Naive thymus-derived CD8-positive, alpha-beta T cell (primary cell): ENCODE measurements around the gene ZNF384. TPM values are rescaled to one million over a fixed set of nuclear protein-coding genes. Genes with fewer than 3 reads are reported as not detected.

Source experiments
- ATAC-seq, 2 donors: fragments of 150-1000 bp; cut with Tn5 transposase in 1 of 2; sonication (Bioruptor Pico), chemical (Tn5 transposase) in 1 of 2; 1 replicate in 1 of 2; 2 replicates in 1 of 2; pipeline ENCODE4 v1.10.0; 2021; ENCODE audit warnings: mild to moderate bottlenecking in 2 of 2, moderate library complexity in 2 of 2
- POLR2A ChIA-PET: fragments of 350-600 bp; sonication (Branson Sonifier 250); formaldehyde crosslinking; loops from one replicate; lab custom pipeline; 2021; ENCODE audit warnings: antibody characterized with exemption; lab: Charles Lee
- DNase-seq, 10 donors: peaks; one replicate each; pipeline versions ENCODE4 v3.0.0 to v3.0.0-alpha.2; 2020 to 2022
- H3K27ac Mint-ChIP-seq, 10 donors: one replicate each; pipeline ENCODE4 v1.8.0; 2020 to 2022; ENCODE audit warnings: mild to moderate bottlenecking in 10 of 10, mixed read lengths in 10 of 10, moderate library complexity in 4 of 10, inconsistent platforms in 1 of 10
- H3K27me3 Mint-ChIP-seq, 5 donors: one replicate each; pipeline ENCODE4 v1.8.0; 2021 to 2022; ENCODE audit warnings: mixed read lengths in 5 of 5
- H3K36me3 Mint-ChIP-seq, 3 donors: one replicate each; pipeline ENCODE4 v1.8.0; 2020 to 2022; ENCODE audit warnings: mixed read lengths in 3 of 3, mild to moderate bottlenecking in 2 of 3, inconsistent platforms in 1 of 3
- H3K4me1 Mint-ChIP-seq, 4 donors: one replicate each; pipeline ENCODE4 v1.8.0; 2021 to 2022; ENCODE audit warnings: mixed read lengths in 4 of 4
- H3K4me3 Mint-ChIP-seq, 10 donors: one replicate each; pipeline ENCODE4 v1.8.0; 2020 to 2022; ENCODE audit warnings: mild to moderate bottlenecking in 10 of 10, mixed read lengths in 10 of 10, moderate library complexity in 6 of 10, inconsistent platforms in 1 of 10
- H3K9me3 Mint-ChIP-seq, 9 donors: one replicate each; pipeline ENCODE4 v1.8.0; 2020 to 2022; ENCODE audit warnings: mixed read lengths in 9 of 9, mild to moderate bottlenecking in 3 of 9, inconsistent platforms in 1 of 9, moderate library complexity in 1 of 9
- polyA plus RNA-seq, 3 donors: library from polyadenylated mRNA; unstranded; fragments of 300-500 nt; fragmentation: Illumina TruSeq; gene quantifications; one replicate each; pipeline ENCODE4 v1.2.3, GENCODE V29; 2021
- total RNA-seq, 8 experiments: library from RNA in 2 of 8; stranded (reverse) in 2 of 8; gene quantifications; one replicate each; pipeline ENCODE4 v1.2.3 and lab custom pipeline; 2021 to 2026

Gene ZNF384
- total and polyA plus RNA-seq, 5 experiments from 2014 or later = 17.6 to 94.8 (median 39.6) TPM

DNA sequence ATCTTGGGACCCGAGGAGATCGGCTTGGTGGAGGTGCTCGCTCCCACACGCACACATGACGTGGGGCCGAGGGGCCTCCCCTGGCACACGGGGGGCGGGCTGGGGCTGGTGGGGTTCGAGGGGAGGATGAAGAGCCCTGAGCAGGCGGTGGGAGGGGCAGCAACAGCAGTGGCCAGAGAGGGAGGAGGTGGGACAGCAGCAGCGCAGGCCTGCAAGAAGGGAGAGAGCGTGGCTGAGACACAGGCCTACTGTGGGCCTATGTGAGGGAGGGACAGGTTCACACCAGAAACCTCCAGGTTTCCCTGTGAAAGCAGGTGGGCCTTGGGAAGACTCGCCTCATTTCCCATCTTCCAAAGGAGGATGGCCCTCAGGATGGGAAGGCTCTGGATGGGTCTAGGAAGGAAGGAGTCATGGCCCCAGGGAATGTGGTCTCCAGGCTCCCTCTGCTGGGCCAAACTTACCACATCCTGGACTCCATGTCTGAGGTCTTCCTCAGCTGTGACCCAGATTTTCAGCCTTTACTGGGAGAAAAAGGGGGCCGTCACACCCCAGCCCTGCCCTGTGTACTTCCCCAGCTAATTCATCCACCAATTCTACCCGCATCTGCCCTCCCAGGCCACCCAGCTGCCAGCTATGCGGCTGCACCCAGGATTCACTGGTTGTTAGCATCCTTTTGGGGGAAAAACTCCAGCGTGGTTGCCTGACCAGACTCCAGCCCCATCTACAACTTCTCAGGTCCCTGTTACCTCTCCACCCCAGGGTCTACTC lies 8.6 kb upstream of the ZNF384 start:
- Mint-ChIP-seq H3K4me1 (peaks cover 15 to 45% (median 36%) of the 10 kb centered on the region in 4 donors), H3K9me3 (no peaks in the 10 kb centered on the region), H3K36me3 (peaks cover 0 to 9% (median 0%) of the 10 kb centered on the region in 3 donors), H3K27me3 (peaks cover 14 to 34% (median 25%) of the 10 kb centered on the region in 5 donors), H3K27ac (peak overlapping the region in 4 of 10 donors; percentile 19 to 65 (median 40)), H3K4me3 (peak overlapping the region in 1 of 10 donors; percentile 16)
- POLR2A ChIA-PET = interaction anchor here (1.2 kb wide), 1 partner anchor 8 kb away, joined by 8 read pairs; the partner anchor contains the start of gene ZNF384
- DNase-seq = no peak
- no peak for ATAC-seq

DNA sequence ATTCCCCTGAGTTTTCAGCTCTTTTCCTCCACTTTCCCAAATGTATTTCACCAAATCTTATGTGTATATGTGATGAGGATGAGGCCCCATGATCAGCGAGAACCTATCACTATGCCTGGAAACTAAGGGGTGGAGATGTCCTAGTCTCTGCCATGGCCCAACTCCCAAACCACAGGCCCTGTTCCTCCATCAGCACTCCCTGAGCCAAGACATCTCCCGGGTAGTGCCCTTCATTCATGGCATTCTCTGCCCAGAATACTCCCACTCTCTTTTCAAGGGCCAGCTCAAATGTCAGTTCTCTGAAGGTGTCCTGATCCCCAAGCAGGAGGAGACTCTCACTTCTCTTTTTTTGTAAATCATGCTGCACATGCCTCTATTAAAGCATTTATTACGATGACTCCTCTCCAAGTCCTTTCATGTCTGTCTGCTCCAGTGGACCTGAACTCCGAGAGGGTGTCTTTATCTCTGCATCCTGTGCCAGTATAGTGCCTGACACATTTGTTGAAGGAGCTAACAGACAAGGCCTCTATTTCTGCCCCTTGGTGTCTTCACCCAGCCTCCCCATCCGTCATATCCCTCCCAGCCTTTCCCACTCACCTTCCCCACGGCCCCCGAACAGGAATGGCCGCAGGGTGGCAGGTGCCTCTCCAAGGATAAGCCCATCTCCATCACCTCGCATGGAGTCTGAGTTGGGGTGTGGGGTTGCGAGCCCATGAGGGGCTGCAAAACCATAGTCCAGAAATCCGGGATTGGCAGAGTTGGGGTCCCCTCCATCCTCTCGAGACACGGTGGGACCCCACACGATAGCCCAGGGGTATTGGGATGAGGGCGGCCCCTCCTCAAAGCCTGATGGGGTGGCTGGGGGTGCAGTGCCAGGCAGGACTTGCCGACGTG lies 7.8 kb upstream of the ZNF384 start:
- ATAC-seq = no peak
- POLR2A ChIA-PET = interaction anchor here (0.7 to 1.2 kb wide), 2 partner anchors 65 to 67 kb away, joined by 3 to 5 read pairs; no protein-coding TSS in a partner anchor
- DNase-seq = no peak
- Mint-ChIP-seq H3K9me3 (no peaks in the 10 kb centered on the region), H3K4me1 (peaks cover 14 to 50% (median 36%) of the 10 kb centered on the region in 4 donors), H3K4me3 (peak overlapping the region in 1 of 10 donors; percentile 34), H3K27me3 (peaks cover 9 to 25% (median 18%) of the 10 kb centered on the region in 5 donors), H3K27ac (peak overlapping the region in 5 of 10 donors; percentile 19 to 47 (median 28)), H3K36me3 (peaks cover 0 to 5% (median 0%) of the 10 kb centered on the region in 3 donors)

DNA sequence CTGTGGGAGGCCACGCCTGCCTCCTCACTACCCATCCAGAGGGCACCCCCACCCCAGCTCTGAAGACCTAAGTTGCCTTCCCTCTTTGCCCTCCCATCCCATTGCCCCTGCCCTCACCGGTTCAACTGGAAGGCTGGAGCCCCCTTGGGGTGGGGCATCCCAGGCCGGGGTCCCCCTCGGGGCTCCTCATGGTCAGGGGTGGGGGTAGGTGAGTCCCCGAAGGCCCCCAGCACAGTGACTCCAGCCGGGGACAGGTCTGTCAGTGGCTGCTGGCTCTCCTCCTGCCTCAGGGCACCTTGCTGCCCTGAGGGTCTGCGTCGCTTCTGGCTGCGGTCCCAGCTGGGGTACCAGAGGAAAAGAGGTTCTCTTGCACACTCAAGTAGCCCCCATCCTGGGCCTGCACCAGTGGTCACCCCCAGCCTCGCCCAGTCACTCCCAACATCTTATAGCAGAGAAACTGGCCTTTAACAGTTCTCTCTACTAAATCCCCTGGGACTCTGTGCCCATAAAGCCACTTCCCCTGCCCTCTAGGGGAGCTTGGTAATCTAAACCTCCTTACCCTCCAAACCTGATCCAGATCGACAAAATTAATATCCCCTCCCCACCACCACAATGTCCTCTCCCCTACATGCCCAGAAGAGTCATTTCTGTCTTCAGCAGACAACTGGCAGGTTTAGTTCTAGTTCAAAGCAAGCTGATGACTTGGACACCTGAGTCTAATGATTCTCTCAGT lies 6.3 kb upstream of the ZNF384 start:
- POLR2A ChIA-PET = interaction anchor here (0.7 to 1.2 kb wide), 2 partner anchors 64 to 91 kb away, joined by 3 read pairs; no protein-coding TSS in a partner anchor
- no peak for ATAC-seq
- H3K4me1 Mint-ChIP-seq = peaks cover 12 to 48% (median 27%) of the 10 kb centered on the region in 4 donors
- H3K4me3 Mint-ChIP-seq = no peak overlapping the region
- H3K27me3 Mint-ChIP-seq = peaks cover 0 to 13% (median 7%) of the 10 kb centered on the region in 5 donors
- DNase-seq = no peak
- peak overlapping the region in 2 of 10 donors; percentile 1 to 36 for H3K27ac Mint-ChIP-seq
- H3K36me3 Mint-ChIP-seq = no peaks in the 10 kb centered on the region
- no peaks in the 10 kb centered on the region for H3K9me3 Mint-ChIP-seq

DNA sequence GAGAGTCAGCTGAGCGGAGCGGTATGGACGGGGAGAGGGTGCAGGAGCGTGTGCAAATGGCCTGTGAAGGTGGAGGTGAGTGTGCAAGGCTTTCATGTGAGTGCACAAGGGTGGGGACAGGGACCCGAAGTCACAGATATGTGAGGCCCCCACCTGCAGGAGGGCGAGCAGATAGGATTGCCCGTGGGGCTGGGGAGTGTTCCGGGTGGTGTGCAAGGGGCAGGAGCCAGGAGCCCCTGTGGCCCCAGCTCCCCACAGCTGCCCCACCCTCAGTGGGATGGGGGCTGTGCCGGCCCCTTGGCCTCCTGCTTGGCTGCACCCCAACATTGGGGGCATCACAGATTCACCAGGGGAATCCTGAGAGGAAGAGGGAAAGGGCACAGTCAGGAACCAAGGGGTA lies 5.5 kb upstream of the ZNF384 start:
- Mint-ChIP-seq H3K27ac (peak overlapping the region in 2 of 10 donors; percentile 77 to 86), H3K4me3 (no peak overlapping the region), H3K9me3 (no peaks in the 10 kb centered on the region), H3K36me3 (no peaks in the 10 kb centered on the region), H3K4me1 (peaks cover 18 to 56% (median 32%) of the 10 kb centered on the region in 4 donors), H3K27me3 (peaks cover 0 to 11% (median 7%) of the 10 kb centered on the region in 5 donors)
- DNase-seq (no peak), ATAC-seq (no peak)
- POLR2A ChIA-PET = interaction anchor here (0.7 kb wide), 1 partner anchor 92 kb away, joined by 3 read pairs; no protein-coding TSS in a partner anchor

GRCh38 chr12:6693832-6694355 lies 4.7 kb upstream of the ZNF384 start:
- peaks cover 0 to 3% (median 0%) of the 10 kb centered on the region in 5 donors for H3K27me3 Mint-ChIP-seq
- POLR2A ChIA-PET = interaction anchor here (0.6 to 2.1 kb wide), 3 partner anchors 25 to 66 kb away, joined by 3 to 10 read pairs (median 4); partner anchors contain the start of gene COPS7A
- DNase-seq (no peak), ATAC-seq (no peak)
- H3K4me3 Mint-ChIP-seq = no peak overlapping the region
- no peaks in the 10 kb centered on the region for H3K9me3 Mint-ChIP-seq
- H3K36me3 Mint-ChIP-seq = no peaks in the 10 kb centered on the region
- H3K27ac Mint-ChIP-seq = peak overlapping the region in 2 of 10 donors; percentile 28 to 86
- H3K4me1 Mint-ChIP-seq = peaks cover 14 to 54% (median 26%) of the 10 kb centered on the region in 4 donors

DNA sequence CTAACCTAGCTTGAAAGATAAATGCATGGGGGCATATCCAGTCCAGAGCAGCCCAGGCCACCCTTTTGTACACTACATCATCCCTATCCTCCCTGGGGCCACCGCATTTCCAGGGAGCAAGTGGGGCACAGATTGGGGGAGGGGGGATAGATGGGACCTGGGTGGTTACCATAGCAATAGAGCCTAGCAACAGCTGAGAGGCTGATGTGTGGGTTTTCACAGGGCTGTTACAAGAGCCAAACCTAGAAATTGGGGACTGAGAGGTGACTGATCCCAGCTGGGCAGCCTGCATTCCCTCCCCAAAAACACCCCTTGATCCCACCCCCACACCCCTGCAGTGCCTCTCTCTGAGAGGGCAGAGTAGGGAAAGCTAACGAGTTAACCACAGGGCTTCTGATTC lies 3.7 kb upstream of the ZNF384 start:
- Mint-ChIP-seq H3K27ac (peak overlapping the region in 3 of 10 donors; percentile 8 to 86 (median 44)), H3K4me1 (peaks cover 19 to 55% (median 29%) of the 10 kb centered on the region in 4 donors), H3K4me3 (peak overlapping the region in 2 of 10 donors; percentile 14 to 22), H3K9me3 (no peaks in the 10 kb centered on the region), H3K36me3 (peaks cover 0 to 2% (median 0%) of the 10 kb centered on the region in 3 donors), H3K27me3 (no peaks in the 10 kb centered on the region)
- no peak for DNase-seq
- POLR2A ChIA-PET = interaction anchor here (0.7 to 2.3 kb wide), 3 partner anchors 14 to 31 kb away, joined by 3 to 10 read pairs (median 8); partner anchors contain the start of gene COPS7A
- ATAC-seq = no peak

DNA sequence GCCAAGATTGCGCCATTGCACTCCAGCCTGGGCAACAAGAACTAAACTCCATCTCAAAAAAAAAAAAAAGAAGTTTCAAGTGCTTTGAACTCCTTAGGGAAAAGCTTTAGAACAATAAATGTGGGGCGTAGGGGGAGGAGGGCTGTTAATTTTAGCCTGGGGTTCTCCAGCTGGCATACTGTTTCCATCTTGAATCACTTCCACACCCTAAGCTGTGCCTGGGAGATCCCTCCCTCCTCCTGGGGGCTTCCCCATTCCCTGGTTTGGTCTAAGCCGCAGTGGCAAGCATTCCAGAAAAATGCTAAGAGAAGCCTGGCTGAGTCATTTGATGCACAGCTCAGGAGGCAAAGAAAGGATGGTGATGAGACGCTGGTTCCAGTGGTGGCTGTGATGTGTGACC lies 2.3 kb upstream of the ZNF384 start:
- Mint-ChIP-seq H3K27ac (peak overlapping the region in 2 of 10 donors; percentile 41 to 61), H3K4me3 (peak overlapping the region in 2 of 10 donors; percentile 0 to 53), H3K9me3 (no peaks in the 10 kb centered on the region)

DNA sequence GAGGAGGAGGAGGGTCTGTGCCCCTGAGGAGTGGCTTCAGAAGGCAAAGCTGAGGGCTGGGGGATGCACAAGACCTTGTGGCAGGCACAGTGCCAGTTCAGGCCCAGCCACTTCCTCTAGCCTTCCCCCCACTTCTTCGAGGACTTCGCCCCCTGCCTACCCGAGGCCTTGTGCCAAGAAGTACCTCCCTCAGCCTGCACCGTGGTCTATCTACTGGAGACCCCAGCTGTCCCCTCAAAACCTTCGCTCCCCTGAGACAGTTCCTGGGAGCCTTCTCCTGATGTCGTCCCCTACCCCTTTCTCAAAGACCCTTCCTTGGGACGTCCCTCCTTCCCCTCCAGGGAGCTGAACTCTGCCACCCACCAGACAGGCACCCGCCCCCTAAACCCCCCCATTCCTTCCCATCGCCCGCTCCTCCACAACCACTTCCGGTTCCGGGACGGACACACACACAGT lies 604 bp downstream of the ZNF384 start:
- peaks cover 35 to 71% (median 60%) of the 10 kb centered on the region in 4 donors for H3K4me1 Mint-ChIP-seq
- peak overlapping the region; percentile 81 to 97 (median 92) for H3K4me3 Mint-ChIP-seq
- DNase-seq (peak in 7 of 10 donors; percentile 24 to 78 (median 38)), ATAC-seq (peak; percentile 9)
- H3K27ac Mint-ChIP-seq = peak overlapping the region; percentile 89 to 99 (median 96)
- no peaks in the 10 kb centered on the region for H3K27me3 Mint-ChIP-seq
- no peaks in the 10 kb centered on the region for H3K9me3 Mint-ChIP-seq
- POLR2A ChIA-PET = interaction anchor here (0.6 to 3.8 kb wide), 44 partner anchors 9 to 1420 kb away, joined by 3 to 142 read pairs (median 6); partner anchors contain the start of genes C12orf57, CDCA3, CHD4 and COPS7A
- H3K36me3 Mint-ChIP-seq = peaks cover 0 to 35% (median 2%) of the 10 kb centered on the region in 3 donors

More for the DNA sequence above, 2.3 kb upstream of the ZNF384 start:
- H3K27me3 Mint-ChIP-seq = no peaks in the 10 kb centered on the region
- ATAC-seq (no peak), DNase-seq (no peak)
- peaks cover 0 to 10% (median 1%) of the 10 kb centered on the region in 3 donors for H3K36me3 Mint-ChIP-seq
- POLR2A ChIA-PET = interaction anchor here (0.6 to 3.8 kb wide), 5 partner anchors 9 to 198 kb away, joined by 3 to 142 read pairs (median 4); partner anchors contain the start of genes COPS7A, MRPL51, PIANP and TPI1
- H3K4me1 Mint-ChIP-seq = peaks cover 30 to 59% (median 42%) of the 10 kb centered on the region in 4 donors

DNA sequence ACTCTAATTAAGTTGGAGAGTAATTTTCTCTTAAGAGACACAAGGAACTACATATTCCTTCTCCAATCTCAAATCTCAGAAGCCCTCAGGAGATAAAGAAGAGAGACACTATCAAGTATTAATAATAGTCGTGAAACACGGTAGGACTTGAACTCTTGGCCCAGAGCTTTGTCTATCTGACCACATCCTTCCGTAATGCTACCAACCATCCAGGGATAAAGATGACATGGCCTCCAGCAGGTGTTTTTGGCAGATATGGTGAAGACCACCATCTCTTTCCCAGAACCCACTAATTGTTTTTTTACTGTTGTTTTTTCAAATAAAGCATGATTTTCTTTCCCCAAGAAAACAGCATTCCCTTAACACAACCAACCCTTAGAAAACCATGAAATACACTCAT lies 3.4 kb downstream of the ZNF384 start:
- no peak for DNase-seq
- peaks cover 38 to 76% (median 65%) of the 10 kb centered on the region in 4 donors for H3K4me1 Mint-ChIP-seq
- peak overlapping the region in 2 of 10 donors; percentile 37 to 99 for H3K27ac Mint-ChIP-seq
- ATAC-seq = no peak
- H3K27me3 Mint-ChIP-seq = no peaks in the 10 kb centered on the region
- POLR2A ChIA-PET = interaction anchor here (2.3 kb wide), 1 partner anchor 22 kb away, joined by 11 read pairs; no protein-coding TSS in a partner anchor
- no peaks in the 10 kb centered on the region for H3K9me3 Mint-ChIP-seq
- H3K4me3 Mint-ChIP-seq = peak overlapping the region in 1 of 10 donors; percentile 11
- H3K36me3 Mint-ChIP-seq = peaks cover 0 to 60% (median 2%) of the 10 kb centered on the region in 3 donors

GRCh38 chr12:6684609-6685008 lies 4.6 kb downstream of the ZNF384 start:
- Mint-ChIP-seq H3K36me3 (peaks cover 0 to 69% (median 2%) of the 10 kb centered on the region in 3 donors), H3K4me1 (peaks cover 31 to 68% (median 58%) of the 10 kb centered on the region in 4 donors), H3K27me3 (no peaks in the 10 kb centered on the region), H3K9me3 (no peaks in the 10 kb centered on the region), H3K4me3 (peak overlapping the region in 4 of 10 donors; percentile 27 to 41 (median 37)), H3K27ac (peak overlapping the region in 8 of 10 donors; percentile 1 to 79 (median 36))
- POLR2A ChIA-PET = interaction anchor here (0.6 to 2.3 kb wide), 3 partner anchors 9 to 78 kb away, joined by 3 to 11 read pairs (median 3); no protein-coding TSS in a partner anchor
- ATAC-seq (no peak), DNase-seq (peak in 7 of 10 donors; percentile 22 to 68 (median 52))
